Measurements from ENCODE around the gene DHRS7. TPM values are rescaled to one million over a fixed set of nuclear protein-coding genes. Genes with fewer than 3 reads are reported as not detected.

The DHRS7 gene
- total RNA-seq, 2 donors from 2014 or later, result 82.1 to 87.1 TPM

GRCh38 chr14:60165547-60165876, 314 bp upstream of the DHRS7 start:
- H3K9me3 ChIP-seq, result no peaks in the 10 kb centered on the region
- no peaks in the 10 kb centered on the region for H3K27me3 ChIP-seq
- no peak for DNase-seq
- intact Hi-C loops (cut with DNase I), result loop anchor here (5.0 to 10.0 kb wide), 2 partner anchors 71 to 198 kb away; partner anchors contain the start of gene PCNX4
- H3K4me1 ChIP-seq, result no peaks in the 10 kb centered on the region
- TF ChIP-seq CTCF (IDR thresholded peaks at IDR 0.05), result no peak
- H3K4me3 ChIP-seq, result peak overlapping the region; percentile 91
- H3K36me3 ChIP-seq, result no peaks in the 10 kb centered on the region
- peak overlapping the region in 1 of 2 donors; percentile 91 for H3K9ac ChIP-seq (ENCODE audit: low read depth in 2 of 2, low read length in 2 of 2)
- peak overlapping the region; percentile 96 for H3K27ac ChIP-seq

GRCh38 chr14:60164404-60164711, 840 bp downstream of the DHRS7 start:
- no peaks in the 10 kb centered on the region for H3K36me3 ChIP-seq
- intact Hi-C loops (cut with DNase I), result loop anchor here (10.0 kb wide), 1 partner anchor 70 kb away; the partner anchor contains the start of gene PCNX4
- no peak for TF ChIP-seq CTCF (IDR thresholded peaks at IDR 0.05)
- DNase-seq, result no peak
- H3K27me3 ChIP-seq, result no peaks in the 10 kb centered on the region
- peak overlapping the region; percentile 91 for H3K4me3 ChIP-seq
- H3K4me1 ChIP-seq, result no peaks in the 10 kb centered on the region
- H3K9me3 ChIP-seq, result no peaks in the 10 kb centered on the region
- H3K9ac ChIP-seq (ENCODE audit: low read depth in 2 of 2, low read length in 2 of 2), result peak overlapping the region; percentile 88 to 91
- peak overlapping the region; percentile 96 for H3K27ac ChIP-seq

- Histone ChIP-seq H3K27me3 (no peaks in the 10 kb centered on the region), H3K9ac (ENCODE audit: low read depth in 2 of 2, low read length in 2 of 2) (no peak overlapping the region), H3K4me3 (no peak overlapping the region), H3K36me3 (no peaks in the 10 kb centered on the region), H3K4me1 (no peaks in the 10 kb centered on the region), H3K27ac (no peak overlapping the region), H3K9me3 (no peaks in the 10 kb centered on the region)
- intact Hi-C loops (cut with DNase I), result loop anchor here (10.0 kb wide), 1 partner anchor 69 kb away; the partner anchor contains the start of gene PCNX4
- DNase-seq, result no peak
- no peak for TF ChIP-seq CTCF (IDR thresholded peaks at IDR 0.05)
These were observed 1.5 kb downstream of the DHRS7 start for GRCh38 chr14:60163693-60164092.

- Histone ChIP-seq H3K27me3 (no peaks in the 10 kb centered on the region), H3K4me1 (no peaks in the 10 kb centered on the region), H3K9ac (ENCODE audit: low read depth in 2 of 2, low read length in 2 of 2) (no peak overlapping the region), H3K36me3 (no peaks in the 10 kb centered on the region), H3K27ac (no peak overlapping the region), H3K9me3 (no peaks in the 10 kb centered on the region), H3K4me3 (no peak overlapping the region)
- intact Hi-C loops (cut with DNase I), result loop anchor here (10.0 kb wide), 1 partner anchor 67 kb away; the partner anchor contains the start of gene PCNX4
- DNase-seq, result no peak
- TF ChIP-seq CTCF (IDR thresholded peaks at IDR 0.05), result no peak
These were observed 3.7 kb downstream of the DHRS7 start for GRCh38 chr14:60161196-60162107.

- no peaks in the 10 kb centered on the region for H3K9me3 ChIP-seq
- intact Hi-C loops (cut with DNase I), result loop anchor here (10.0 kb wide), 1 partner anchor 66 kb away; the partner anchor contains the start of gene PCNX4
These were observed 4.8 kb downstream of the DHRS7 start for GRCh38 chr14:60160422-60160821.

More at GRCh38 chr14:60160422-60160821, 4.8 kb downstream of the DHRS7 start:
- Histone ChIP-seq H3K27me3 (no peaks in the 10 kb centered on the region), H3K36me3 (no peaks in the 10 kb centered on the region), H3K4me3 (no peak overlapping the region), H3K4me1 (no peaks in the 10 kb centered on the region), H3K27ac (no peak overlapping the region), H3K9ac (ENCODE audit: low read depth in 2 of 2, low read length in 2 of 2) (no peak overlapping the region)
- DNase-seq, result no peak
- TF ChIP-seq CTCF (IDR thresholded peaks at IDR 0.05), result no peak
